H9 (cell line): ENCODE measurements around the gene IFT81. TPM values are rescaled to one million over a fixed set of nuclear protein-coding genes. Genes with fewer than 3 reads are reported as not detected.
A peak's percentile ranks its signal among the peaks of the same experiment; 100 is the strongest.

Experiments used
- DNase-seq: peaks from one replicate; pipeline ENCODE4 v3.0.0-alpha.2; 2017
- H2AFZ ChIP-seq: one replicate; pipeline ENCODE4 v1.6.1; 2013; ENCODE audit warnings: mild to moderate bottlenecking, low read length, control low read depth, moderate library complexity
- H2AK5ac ChIP-seq: 2 replicates; pipeline ENCODE4 v1.6.1; 2013; ENCODE audit warnings: low read length, control low read depth, mixed read lengths; ENCODE audit not compliant: insufficient read length
- H2BK120ac ChIP-seq: one replicate; pipeline ENCODE4 v1.6.1; 2013; ENCODE audit warnings: low read depth, mild to moderate bottlenecking, low read length, control low read depth, inconsistent platforms; ENCODE audit not compliant: poor library complexity, severe bottlenecking
- H2BK12ac ChIP-seq: 2 replicates; pipeline ENCODE4 v1.6.1; 2013; ENCODE audit warnings: low read length, control low read depth, mixed read lengths, low read depth; ENCODE audit not compliant: insufficient read length
- H2BK15ac ChIP-seq: 2 replicates; pipeline ENCODE4 v1.6.1; 2013; ENCODE audit warnings: low read depth, low read length, control low read depth
- H2BK20ac ChIP-seq: one replicate; pipeline ENCODE4 v1.6.1; 2013; ENCODE audit warnings: low read depth, mild to moderate bottlenecking, low read length, control low read depth, inconsistent platforms; ENCODE audit not compliant: poor library complexity, severe bottlenecking
- H2BK5ac ChIP-seq: 2 replicates; pipeline ENCODE4 v1.6.1; 2013; ENCODE audit warnings: low read length, control low read depth, mixed read lengths; ENCODE audit not compliant: insufficient read length
- H3K14ac ChIP-seq: 2 replicates; pipeline ENCODE4 v1.6.1; 2013; ENCODE audit warnings: low read length, control low read depth; ENCODE audit not compliant: insufficient read depth
- H3K18ac ChIP-seq: 2 replicates; pipeline ENCODE4 v1.6.1; 2013; ENCODE audit warnings: low read depth, mild to moderate bottlenecking, mixed read lengths, low read length, control low read depth; ENCODE audit not compliant: insufficient read length
- H3K23ac ChIP-seq: 2 replicates; pipeline ENCODE4 v1.6.1; 2013; ENCODE audit warnings: low read length, control low read depth, mixed read lengths, low read depth; ENCODE audit not compliant: insufficient read length
- H3K23me2 ChIP-seq: 2 replicates; pipeline ENCODE4 v1.6.1; 2013; ENCODE audit warnings: low read depth, mild to moderate bottlenecking, mixed read lengths, low read length, control low read depth; ENCODE audit not compliant: insufficient read length, poor library complexity, severe bottlenecking
- H3K27ac ChIP-seq: 2 replicates; pipeline ENCODE4 v1.5.1; 2013; ENCODE audit warnings: low read length, control low read depth, mixed read lengths, low read depth; ENCODE audit not compliant: insufficient read length
- H3K27me3 ChIP-seq: 2 replicates; pipeline ENCODE4 v1.6.1; 2013; ENCODE audit warnings: low read length, control low read depth, inconsistent platforms; ENCODE audit not compliant: insufficient read depth
- H3K4ac ChIP-seq: 2 replicates; pipeline ENCODE4 v1.6.1; 2013; ENCODE audit warnings: low read depth, mild to moderate bottlenecking, control low read depth, inconsistent platforms, low read length, moderate library complexity
- H3K4me1 ChIP-seq: 2 replicates; pipeline ENCODE4 v1.6.1; 2013; ENCODE audit warnings: low read length, control low read depth, inconsistent platforms; ENCODE audit not compliant: insufficient read depth
- H3K4me2 ChIP-seq: 2 replicates; pipeline ENCODE4 v1.6.1; 2013; ENCODE audit warnings: low read length, control low read depth, mixed read lengths; ENCODE audit not compliant: insufficient read length, insufficient read depth
- H3K56ac ChIP-seq: 2 replicates; pipeline ENCODE4 v1.6.1; 2013; ENCODE audit warnings: low read depth, mild to moderate bottlenecking, mixed read lengths, low read length, control low read depth; ENCODE audit not compliant: insufficient read length
- H3K79me1 ChIP-seq: 2 replicates; pipeline ENCODE4 v1.6.1; 2013; ENCODE audit warnings: low read depth, mild to moderate bottlenecking, moderate library complexity, low read length, control low read depth, inconsistent platforms; ENCODE audit not compliant: insufficient read depth, poor library complexity, severe bottlenecking
- H3K79me2 ChIP-seq: 2 replicates; pipeline ENCODE4 v1.6.1; 2013; ENCODE audit warnings: low read length, control low read depth, inconsistent platforms; ENCODE audit not compliant: insufficient read depth
- H3K9ac ChIP-seq: 2 replicates; pipeline ENCODE4 v1.6.1; 2013; ENCODE audit warnings: low read length, control low read depth, mixed read lengths; ENCODE audit not compliant: insufficient read length; ENCODE audit errors: extremely low read depth
- H3K9me3 ChIP-seq: one replicate; pipeline ENCODE4 v1.6.1; 2013; ENCODE audit warnings: low read depth, low read length, inconsistent platforms; ENCODE audit not compliant: control insufficient read depth
- H3T11ph ChIP-seq: one replicate; pipeline ENCODE4 v1.6.1; 2013; ENCODE audit warnings: mild to moderate bottlenecking, low read length, control low read depth, inconsistent platforms
- H4K20me1 ChIP-seq: one replicate; pipeline ENCODE4 v1.6.1; 2013; ENCODE audit not compliant: control insufficient read depth, insufficient read length, insufficient read depth
- H4K5ac ChIP-seq: 2 replicates; pipeline ENCODE4 v1.6.1; 2013; ENCODE audit warnings: low read depth, mild to moderate bottlenecking, mixed read lengths, low read length, control low read depth; ENCODE audit not compliant: insufficient read length
- H4K8ac ChIP-seq: replicated peaks from 2 replicates; pipeline ENCODE4 v1.6.1; 2013; ENCODE audit warnings: low read length, control low read depth, mixed read lengths, low read depth; ENCODE audit not compliant: insufficient read length
- H4K91ac ChIP-seq: 2 replicates; pipeline ENCODE4 v1.6.1; 2013; ENCODE audit warnings: low read depth, mild to moderate bottlenecking, moderate library complexity, mixed read lengths, low read length, control low read depth; ENCODE audit not compliant: insufficient read length
- H3K27ac Mint-ChIP-seq, 3 experiments: 2 replicates in 2 of 3; 3 replicates in 1 of 3; pipeline ENCODE4 v1.8.0; 2020 to 2021; ENCODE audit warnings: mixed read lengths in 3 of 3, mild to moderate bottlenecking in 1 of 3, moderate library complexity in 1 of 3
- H3K27me3 Mint-ChIP-seq: 2 replicates; pipeline ENCODE4 v1.8.0; 2021; ENCODE audit warnings: low read depth, mild to moderate bottlenecking, moderate library complexity, mixed read lengths
- H3K36me3 Mint-ChIP-seq, 3 experiments: 2 replicates in 2 of 3; 3 replicates in 1 of 3; pipeline ENCODE4 v1.8.0; 2020 to 2021; ENCODE audit warnings: low read depth in 3 of 3, mixed read lengths in 3 of 3; ENCODE audit not compliant: insufficient read depth in 1 of 3
- H3K4me1 Mint-ChIP-seq, 2 experiments: 2 replicates each; pipeline ENCODE4 v1.8.0; 2020; ENCODE audit warnings: mixed read lengths in 2 of 2
- H3K4me3 Mint-ChIP-seq, 2 experiments: 2 replicates in 1 of 2; 3 replicates in 1 of 2; pipeline ENCODE4 v1.8.0; 2020 to 2021; ENCODE audit warnings: mild to moderate bottlenecking in 2 of 2, mixed read lengths in 2 of 2, moderate library complexity in 1 of 2
- H3K9me3 Mint-ChIP-seq, 2 experiments: 2 replicates in 1 of 2; 3 replicates in 1 of 2; pipeline ENCODE4 v1.8.0; 2020; ENCODE audit warnings: mild to moderate bottlenecking in 2 of 2, mixed read lengths in 2 of 2, moderate library complexity in 1 of 2
- CTCF ChIP-seq: fragments of 200-600 bp; sonication (generic); conservative IDR thresholded peaks from 3 replicates; pipeline ENCODE4 v1.8.0; 2021; ENCODE audit warnings: antibody characterized with exemption, mild to moderate bottlenecking
- WGBS: extraction: QIAGEN DNeasy Blood & Tissue Kit; methylation state at CpG from one replicate; pipeline ENCODE4 v1.1.7; 2013; ENCODE audit warnings: missing lambda C conversion rate, low lambda C conversion rate, mixed read lengths; ENCODE audit not compliant: insufficient read length; ENCODE audit errors: extremely low coverage; 5-methylcytosine and 5-hydroxymethylcytosine counted together
- total RNA-seq: library from RNA; stranded (reverse); gene quantifications from 2 replicates; pipeline ENCODE4 v1.2.1, GENCODE V29; 2021

The IFT81 gene
- total RNA-seq, 1 experiment from 2014 or later: 9.3 TPM

- Histone ChIP-seq H2AK5ac (no peak overlapping the region), H3K14ac (no peak overlapping the region), H3K4ac (no peak overlapping the region), H4K5ac (no peak overlapping the region), H2BK12ac (no peak overlapping the region), H3T11ph (no peak overlapping the region), H2BK5ac (no peak overlapping the region), H2BK15ac (no peak overlapping the region), H2AFZ (peak overlapping the region; percentile 67), H3K79me1 (no peaks in the 10 kb centered on the region), H3K27me3 (no peaks in the 10 kb centered on the region), H3K23ac (no peak overlapping the region), H3K4me1 (no peaks in the 10 kb centered on the region), H3K79me2 (no peaks in the 10 kb centered on the region), H3K9me3 (no peaks in the 10 kb centered on the region), H3K56ac (no peak overlapping the region), H4K20me1 (no peaks in the 10 kb centered on the region), H2BK20ac (no peak overlapping the region), H3K4me2 (no peak overlapping the region), H3K23me2 (no peaks in the 10 kb centered on the region), H3K27ac (no peak overlapping the region), H3K18ac (no peak overlapping the region), H4K91ac (no peak overlapping the region), H3K9ac (no peak overlapping the region), H4K8ac (no peak overlapping the region), H2BK120ac (no peak overlapping the region)
- no peaks in the 10 kb centered on the region for H3K9me3 Mint-ChIP-seq
- H3K4me1 Mint-ChIP-seq: peaks cover 5 to 6% of the 10 kb centered on the region in 2 experiments
- DNase-seq: peak; percentile 98
- peak; percentile 72 for TF ChIP-seq CTCF
- H3K27ac Mint-ChIP-seq: peak overlapping the region in 1 of 3 experiments; percentile 42; a peak in 2 of 7 replicates
- H3K4me3 Mint-ChIP-seq: no peak overlapping the region; a peak in 1 of 5 replicates
- H3K27me3 Mint-ChIP-seq: no peaks in the 10 kb centered on the region
- WGBS: no CpG with 5 or more reads among the region's 3 CpGs
- no peaks in the 10 kb centered on the region for H3K36me3 Mint-ChIP-seq
These were observed 21.9 kb upstream of the IFT81 start for GRCh38 chr12:110102255-110102654.
